Measurements from ENCODE around the gene CBY1. TPM values are rescaled to one million over a fixed set of nuclear protein-coding genes. Genes with fewer than 3 reads are reported as not detected.

CBY1 gene
- total and polyA plus RNA-seq, 10 of the 15 experiments (the other 5 are each of a cell fraction or from before 2014, with no cell fraction given): 7.3 to 18.6 (median 11.9) TPM

DNA sequence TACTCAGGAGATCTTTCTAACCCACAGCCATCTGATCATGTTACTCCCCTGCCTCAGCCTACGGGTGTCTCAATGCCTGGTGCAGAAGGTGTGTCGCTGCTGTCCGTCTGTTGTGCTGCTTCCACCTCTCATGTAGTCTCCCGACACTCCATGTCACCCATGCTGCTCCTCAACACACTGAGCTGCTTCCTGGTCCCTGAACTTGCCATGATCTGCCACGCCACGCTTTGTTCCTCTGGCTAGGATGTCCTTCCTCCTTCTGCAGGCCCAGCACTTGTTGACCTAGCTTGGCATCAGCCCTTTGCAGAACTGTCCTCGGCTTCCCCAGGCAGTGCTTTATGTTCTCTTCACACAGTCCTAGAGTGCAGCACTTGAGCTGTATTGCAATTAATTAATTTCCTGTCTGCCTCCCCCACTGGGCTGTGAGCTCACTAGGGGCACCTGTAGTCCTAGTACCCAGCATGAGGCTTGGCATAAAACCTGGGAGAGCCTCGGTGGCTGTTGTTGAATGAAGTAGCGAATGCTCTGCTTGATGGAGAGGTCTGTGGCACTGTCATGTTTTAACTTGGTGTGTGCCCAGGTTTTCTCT is 58.8 kb downstream of the CBY1 start:
- no peak overlapping the region for H3K4me2 ChIP-seq (ENCODE audit: control insufficient read depth, insufficient read depth)
- H2AFZ ChIP-seq (ENCODE audit: control insufficient read depth, low read depth, low read length): no peak overlapping the region
- no TSS peak for BruUV-seq (replicated peaks)
- POLR2A ChIA-PET: interaction anchor here (1.0 to 1.1 kb wide), 2 partner anchors 16 to 18 kb away, joined by 3 to 5 read pairs; no protein-coding TSS in a partner anchor
- DNase-seq (ENCODE audit: low read depth, low spot score) (no peak), FAIRE-seq (no peak), ATAC-seq (no peak)
- no peaks in the 10 kb centered on the region for H3K27me3 ChIP-seq (replicated peaks in 1 of 2; ENCODE audit: control insufficient read depth in 2 of 2, insufficient read depth in 2 of 2, low read length in 1 of 2)
- 87% methylated on average over 9 of the region's 9 CpGs for WGBS (ENCODE audit: insufficient coverage, insufficient replicate concordance, low lambda C conversion rate, missing lambda C conversion rate)
- RAD21 ChIA-PET (ENCODE audit: unreplicated experiment): interaction anchor here (1.2 kb wide), 1 partner anchor 16 kb away, joined by 3 read pairs; no protein-coding TSS in a partner anchor
- SMC1A ChIA-PET (ENCODE audit: uncharacterized antibody, unreplicated experiment): interaction anchor here (1.1 kb wide), 1 partner anchor 10 kb away, joined by 4 read pairs; no protein-coding TSS in a partner anchor
- in situ Hi-C loops (cut with MboI) (no loop called here), intact Hi-C loops (cut with micrococcal nuclease; ENCODE audit: unreplicated experiment) (no loop called here)
- H3K4me1 ChIP-seq (ENCODE audit: control insufficient read depth, insufficient read depth, low read length): no peaks in the 10 kb centered on the region; the same call in 1 of the 2 replicates
- peaks cover 45% of the 10 kb centered on the region for H3K79me2 ChIP-seq (ENCODE audit: control insufficient read depth, insufficient read depth, low read length)
- no peak overlapping the region for H3K4me3 ChIP-seq
- no peak overlapping the region for H3K9ac ChIP-seq (ENCODE audit: control insufficient read depth, insufficient read depth, low read length)
- H4K20me1 ChIP-seq (ENCODE audit: control insufficient read depth, insufficient read depth): peaks cover 12% of the 10 kb centered on the region
- no peaks in the 10 kb centered on the region for H3K9me3 ChIP-seq (replicated peaks; ENCODE audit: control insufficient read depth, insufficient read depth, low read length)
- CTCF ChIA-PET: interaction anchor here (2.6 kb wide), 1 partner anchor 10 kb away, joined by 7 read pairs; no protein-coding TSS in a partner anchor
- H3K27ac ChIP-seq (ENCODE audit: control insufficient read depth, insufficient read depth): no peak overlapping the region
- H3K36me3 ChIP-seq (ENCODE audit: control insufficient read depth in 2 of 2, insufficient read depth in 2 of 2, low read length in 1 of 2): peaks cover 26 to 31% of the 10 kb centered on the region in 2 experiments
- no peak for TF ChIP-seq FOXM1 (IDR thresholded peaks at IDR 0.05; ENCODE audit: low read depth, low read length)
- no peak for TF ChIP-seq PBX3 (IDR thresholded peaks at IDR 0.05; ENCODE audit: insufficient replicate concordance, low read depth, low read length)
- no peak for TF ChIP-seq CBX3 (IDR thresholded peaks at IDR 0.05; ENCODE audit: borderline replicate concordance, low read depth)
- no peak for TF ChIP-seq EGR1 (IDR thresholded peaks at IDR 0.05; ENCODE audit: borderline replicate concordance in 1 of 2, low read depth in 2 of 2, low read length in 2 of 2)
- no peak for TF ChIP-seq BACH1 (IDR thresholded peaks at IDR 0.05; ENCODE audit: borderline replicate concordance)
- no peak for TF ChIP-seq ZNF217 (IDR thresholded peaks at IDR 0.05)
- no peak for TF ChIP-seq JUND (IDR thresholded peaks at IDR 0.05; ENCODE audit: low read depth, low read length)
- TF ChIP-seq TCF3 (IDR thresholded peaks at IDR 0.05; ENCODE audit: borderline replicate concordance, insufficient read depth, low read depth, low read length): no peak
- no peak for TF ChIP-seq HDAC2 (IDR thresholded peaks at IDR 0.05)
- no peak for TF ChIP-seq BCL11A (IDR thresholded peaks at IDR 0.05; ENCODE audit: low read depth, low read length)
- TF ChIP-seq SKIL (IDR thresholded peaks at IDR 0.05; ENCODE audit: low read depth, poor library complexity, severe bottlenecking): no peak
- no peak for TF ChIP-seq ATF7 (IDR thresholded peaks at IDR 0.05; ENCODE audit: low read depth)
- TF ChIP-seq, protein P1, sequence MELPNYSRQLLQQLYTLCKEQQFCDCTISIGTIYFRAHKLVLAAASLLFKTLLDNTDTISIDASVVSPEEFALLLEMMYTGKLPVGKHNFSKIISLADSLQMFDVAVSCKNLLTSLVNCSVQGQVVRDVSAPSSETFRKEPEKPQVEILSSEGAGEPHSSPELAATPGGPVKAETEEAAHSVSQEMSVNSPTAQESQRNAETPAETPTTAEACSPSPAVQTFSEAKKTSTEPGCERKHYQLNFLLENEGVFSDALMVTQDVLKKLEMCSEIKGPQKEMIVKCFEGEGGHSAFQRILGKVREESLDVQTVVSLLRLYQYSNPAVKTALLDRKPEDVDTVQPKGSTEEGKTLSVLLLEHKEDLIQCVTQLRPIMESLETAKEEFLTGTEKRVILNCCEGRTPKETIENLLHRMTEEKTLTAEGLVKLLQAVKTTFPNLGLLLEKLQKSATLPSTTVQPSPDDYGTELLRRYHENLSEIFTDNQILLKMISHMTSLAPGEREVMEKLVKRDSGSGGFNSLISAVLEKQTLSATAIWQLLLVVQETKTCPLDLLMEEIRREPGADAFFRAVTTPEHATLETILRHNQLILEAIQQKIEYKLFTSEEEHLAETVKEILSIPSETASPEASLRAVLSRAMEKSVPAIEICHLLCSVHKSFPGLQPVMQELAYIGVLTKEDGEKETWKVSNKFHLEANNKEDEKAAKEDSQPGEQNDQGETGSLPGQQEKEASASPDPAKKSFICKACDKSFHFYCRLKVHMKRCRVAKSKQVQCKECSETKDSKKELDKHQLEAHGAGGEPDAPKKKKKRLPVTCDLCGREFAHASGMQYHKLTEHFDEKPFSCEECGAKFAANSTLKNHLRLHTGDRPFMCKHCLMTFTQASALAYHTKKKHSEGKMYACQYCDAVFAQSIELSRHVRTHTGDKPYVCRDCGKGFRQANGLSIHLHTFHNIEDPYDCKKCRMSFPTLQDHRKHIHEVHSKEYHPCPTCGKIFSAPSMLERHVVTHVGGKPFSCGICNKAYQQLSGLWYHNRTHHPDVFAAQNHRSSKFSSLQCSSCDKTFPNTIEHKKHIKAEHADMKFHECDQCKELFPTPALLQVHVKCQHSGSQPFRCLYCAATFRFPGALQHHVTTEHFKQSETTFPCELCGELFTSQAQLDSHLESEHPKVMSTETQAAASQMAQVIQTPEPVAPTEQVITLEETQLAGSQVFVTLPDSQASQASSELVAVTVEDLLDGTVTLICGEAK (IDR thresholded peaks at IDR 0.05; ENCODE audit: borderline replicate concordance): no peak
- TF ChIP-seq ZSCAN29 (IDR thresholded peaks at IDR 0.05): no peak
